ENCODE measurements around the gene ACOT9.
A peak's percentile ranks its signal among the peaks of the same experiment; 100 is the strongest.
"Not testable (repeated sequence)": the region's sequence is repeated elsewhere in the genome, so short reads cannot be mapped to it uniquely, and the experiment has no call there.

Gene ACOT9

GRCh38 chrX:23765449-23765848 lies 22.4 kb upstream of the ACOT9 start:
- no peak for DNase-seq

- no peak for DNase-seq
Observed at GRCh38 chrX:23764188-23764984, 21.3 kb upstream of the ACOT9 start.

- no peak for DNase-seq
Observed at GRCh38 chrX:23759821-23760220, 16.7 kb upstream of the ACOT9 start.

GRCh38 chrX:23756165-23756564 lies 13.1 kb upstream of the ACOT9 start:
- peak; percentile 28 for DNase-seq

GRCh38 chrX:23754664-23755063 lies 11.6 kb upstream of the ACOT9 start:
- no peak for DNase-seq

- DNase-seq: no peak
Observed at GRCh38 chrX:23752740-23753415, 9.8 kb upstream of the ACOT9 start.

GRCh38 chrX:23749576-23749975 lies 6.5 kb upstream of the ACOT9 start:
- DNase-seq: no peak

- DNase-seq: no peak
Observed at GRCh38 chrX:23749129-23749528, 6.1 kb upstream of the ACOT9 start.

GRCh38 chrX:23745786-23746185 lies 2.7 kb upstream of the ACOT9 start:
- DNase-seq: no peak

- not testable (repeated sequence) for DNase-seq
Observed at GRCh38 chrX:23743623-23743971, 521 bp upstream of the ACOT9 start.

- DNase-seq: no peak
Observed at GRCh38 chrX:23742174-23742696, 841 bp downstream of the ACOT9 start.

- no peak for DNase-seq
Observed at GRCh38 chrX:23737413-23737812, 5.7 kb downstream of the ACOT9 start.

GRCh38 chrX:23736030-23736429 lies 7.0 kb downstream of the ACOT9 start:
- no peak for DNase-seq

- DNase-seq: no peak
Observed at GRCh38 chrX:23732704-23733103, 10.4 kb downstream of the ACOT9 start.

GRCh38 chrX:23731951-23732350 lies 11.1 kb downstream of the ACOT9 start:
- DNase-seq: no peak

GRCh38 chrX:23729214-23729613 lies 13.9 kb downstream of the ACOT9 start:
- no peak for DNase-seq

- no peak for DNase-seq
Observed at GRCh38 chrX:23727206-23727605, 15.9 kb downstream of the ACOT9 start.

- peak; percentile 8 for DNase-seq
Observed at GRCh38 chrX:23726191-23726590, 16.9 kb downstream of the ACOT9 start.

- no peak for DNase-seq
Observed at GRCh38 chrX:23720117-23720677, 22.9 kb downstream of the ACOT9 start.

- no peak for DNase-seq
Observed at GRCh38 chrX:23705235-23705634, 37.8 kb downstream of the ACOT9 start.

- no peak for DNase-seq
Observed at GRCh38 chrX:23704673-23705206, 38.3 kb downstream of the ACOT9 start.

- no peak for DNase-seq
Observed at GRCh38 chrX:23699636-23700194, 43.4 kb downstream of the ACOT9 start.

- DNase-seq: no peak
Observed at GRCh38 chrX:23694606-23695005, 48.5 kb downstream of the ACOT9 start.
